Fibroblast of lung (primary cell): ENCODE measurements around the gene PPAN. TPM values are rescaled to one million over a fixed set of nuclear protein-coding genes. Genes with fewer than 3 reads are reported as not detected.

Experiments
- DNase-seq, 2 donors: peaks; one replicate each; pipeline versions ENCODE4 v3.0.0 to v3.0.0-alpha.2; 2010; ENCODE audit warnings: low read depth in 2 of 2
- H2AFZ ChIP-seq: 2 replicates; pipeline ENCODE4 v1.5.1; 2012; ENCODE audit warnings: low read length, control low read depth, inconsistent platforms
- H3K27ac ChIP-seq: 2 replicates; pipeline ENCODE4 v1.5.1; 2011; ENCODE audit warnings: low read length, control low read depth; ENCODE audit not compliant: insufficient read depth
- H3K27me3 ChIP-seq: 2 replicates; pipeline ENCODE4 v1.5.1; 2011; ENCODE audit warnings: mild to moderate bottlenecking, low read length; ENCODE audit not compliant: control insufficient read depth, insufficient read depth
- H3K36me3 ChIP-seq: 2 replicates; pipeline ENCODE4 v1.5.1; 2011; ENCODE audit warnings: low read length; ENCODE audit not compliant: control insufficient read depth, insufficient read depth
- H3K4me1 ChIP-seq: 2 replicates; pipeline ENCODE4 v1.5.1; 2011; ENCODE audit warnings: low read length; ENCODE audit not compliant: control insufficient read depth, insufficient read depth; ENCODE audit errors: extremely low read depth
- H3K4me2 ChIP-seq: 2 replicates; pipeline ENCODE4 v1.5.1; 2011; ENCODE audit warnings: low read length, control low read depth; ENCODE audit not compliant: insufficient read depth; ENCODE audit errors: extremely low read depth
- H3K4me3 ChIP-seq, 4 experiments: fragments of 200-600 bp in 1 of 4; sonication (generic) in 1 of 4; replicated peaks in 1 of 4; 2 replicates each; pipeline ENCODE4 v1.5.1; 2011 to 2016; ENCODE audit warnings: low read length in 4 of 4, low read depth in 3 of 4, mild to moderate bottlenecking in 3 of 4, control low read depth in 2 of 4, inconsistent platforms in 1 of 4, mixed read lengths in 1 of 4; ENCODE audit not compliant: insufficient read depth in 1 of 4; ENCODE audit errors: control extremely low read depth in 1 of 4
- H3K79me2 ChIP-seq: 2 replicates; pipeline ENCODE4 v1.5.1; 2012; ENCODE audit warnings: mild to moderate bottlenecking, low read length, inconsistent platforms; ENCODE audit not compliant: control insufficient read depth, insufficient read depth
- H3K9ac ChIP-seq: 2 replicates; pipeline ENCODE4 v1.5.1; 2011; ENCODE audit warnings: mild to moderate bottlenecking, low read length, control low read depth; ENCODE audit not compliant: insufficient read depth
- H3K9me3 ChIP-seq: 2 replicates; pipeline ENCODE4 v1.5.1; 2012; ENCODE audit warnings: low read depth, low read length; ENCODE audit not compliant: control insufficient read depth, insufficient read depth
- H4K20me1 ChIP-seq: 2 replicates; pipeline ENCODE4 v1.5.1; 2011; ENCODE audit warnings: low read length; ENCODE audit not compliant: control insufficient read depth, insufficient read depth; ENCODE audit errors: extremely low read depth
- CTCF ChIP-seq, 2 donors: IDR thresholded peaks in 1 of 2; conservative IDR thresholded peaks in 1 of 2; 1 replicate in 1 of 2; 2 replicates in 1 of 2; pipeline ENCODE4 v1.5.1; 2011 to 2012; ENCODE audit warnings: low read length in 2 of 2, control low read depth in 1 of 2, inconsistent platforms in 1 of 2, low read depth in 1 of 2, mild to moderate bottlenecking in 1 of 2
- EZH2 ChIP-seq: IDR thresholded peaks from 2 replicates; pipeline ENCODE4 v1.5.1; 2012; ENCODE audit warnings: low read length, control low read depth, mild to moderate bottlenecking; ENCODE audit errors: missing control alignments
- polyA plus RNA-seq, 2 donors: library from polyadenylated mRNA; depleted of rRNA in 1 of 2; stranded (reverse) in 1 of 2; unstranded in 1 of 2; fragments of >200 nt; gene quantifications; 2 replicates each; pipeline ENCODE4 v1.2.1, GENCODE V29; 2011 to 2012; ENCODE audit warnings: missing spikeins in 1 of 2
- total RNA-seq: library from RNA; depleted of rRNA; stranded (reverse); fragments of >200 nt; gene quantifications from 2 replicates; pipeline ENCODE4 v1.2.1, GENCODE V29; 2014

The PPAN gene
- total and polyA plus RNA-seq, 2 donors (not counting 1 experiment from before 2014, with no cell fraction given), result 15.3 to 22.6 TPM

- no peaks in the 10 kb centered on the region for H4K20me1 ChIP-seq
- H3K27ac ChIP-seq, result peak overlapping the region; percentile 92
- H3K9ac ChIP-seq, result no peak overlapping the region
- no peak for DNase-seq
- TF ChIP-seq EZH2, result no peak
- TF ChIP-seq CTCF (conservative IDR thresholded peaks at IDR 0.05 in 1 of 2, IDR thresholded peaks at IDR 0.05 in 1 of 2; ENCODE audit: low read depth in 1 of 2, low read length in 2 of 2), result no peak
- H3K4me3 ChIP-seq, result peak overlapping the region in 1 of 4 experiments; percentile 64
- H3K27me3 ChIP-seq, result no peaks in the 10 kb centered on the region
- H3K36me3 ChIP-seq, result peaks cover 19% of the 10 kb centered on the region
- H2AFZ ChIP-seq, result peak overlapping the region; percentile 36
- H3K79me2 ChIP-seq, result peaks cover 22% of the 10 kb centered on the region
- H3K4me1 ChIP-seq, result peaks cover 6% of the 10 kb centered on the region
- H3K4me2 ChIP-seq, result peak overlapping the region; percentile 70
- H3K9me3 ChIP-seq, result no peaks in the 10 kb centered on the region
Observed at GRCh38 chr19:10105509-10106099, 558 bp upstream of the PPAN start.

GRCh38 chr19:10107254-10107653 is 1.1 kb downstream of the PPAN start:
- H4K20me1 ChIP-seq, result no peaks in the 10 kb centered on the region
- H3K4me1 ChIP-seq, result peaks cover 6% of the 10 kb centered on the region
- no peaks in the 10 kb centered on the region for H3K27me3 ChIP-seq
- no peak for DNase-seq
- peak overlapping the region; percentile 92 for H3K27ac ChIP-seq
- peak overlapping the region; percentile 64 to 94 (median 92) for H3K4me3 ChIP-seq
- TF ChIP-seq EZH2 (no peak), CTCF (conservative IDR thresholded peaks at IDR 0.05 in 1 of 2, IDR thresholded peaks at IDR 0.05 in 1 of 2; ENCODE audit: low read depth in 1 of 2, low read length in 2 of 2) (no peak)
- H3K36me3 ChIP-seq, result peaks cover 28% of the 10 kb centered on the region
- no peak overlapping the region for H2AFZ ChIP-seq
- peak overlapping the region; percentile 20 for H3K9ac ChIP-seq
- H3K9me3 ChIP-seq, result no peaks in the 10 kb centered on the region
- H3K79me2 ChIP-seq, result peaks cover 22% of the 10 kb centered on the region
- H3K4me2 ChIP-seq, result peak overlapping the region; percentile 96

- H3K9me3 ChIP-seq, result no peaks in the 10 kb centered on the region
- peak overlapping the region; percentile 96 for H3K4me2 ChIP-seq
- H3K36me3 ChIP-seq, result peaks cover 28% of the 10 kb centered on the region
- H3K79me2 ChIP-seq, result peaks cover 22% of the 10 kb centered on the region
- H4K20me1 ChIP-seq, result no peaks in the 10 kb centered on the region
- H3K9ac ChIP-seq, result no peak overlapping the region
- no peak overlapping the region for H2AFZ ChIP-seq
- peaks cover 8% of the 10 kb centered on the region for H3K4me1 ChIP-seq
- no peak for DNase-seq
- no peak overlapping the region for H3K27ac ChIP-seq
- H3K4me3 ChIP-seq, result no peak overlapping the region
- TF ChIP-seq CTCF (conservative IDR thresholded peaks at IDR 0.05 in 1 of 2, IDR thresholded peaks at IDR 0.05 in 1 of 2; ENCODE audit: low read depth in 1 of 2, low read length in 2 of 2), result no peak
- no peak for TF ChIP-seq EZH2
- H3K27me3 ChIP-seq, result no peaks in the 10 kb centered on the region
Observed at GRCh38 chr19:10107817-10108367, 1.7 kb downstream of the PPAN start.
